Body of pancreas (tissue), 4 donors: ENCODE data around the gene DCHS1.

ENCODE experiments used
- CTCF ChIP-seq, 7 experiments: fragments of 450-650 bp in 4 of 7; fragments of 200-600 bp in 3 of 7; sonication (generic) in 3 of 7; IDR thresholded peaks; one replicate each; pipeline ENCODE4 v1.5.1; 2016 to 2019; ENCODE audit warnings: antibody characterized with exemption in 7 of 7
- POLR2A ChIP-seq, 3 donors: fragments of 450-650 bp; IDR thresholded peaks; one replicate each; pipeline ENCODE4 v1.6.1; 2016; ENCODE audit warnings: antibody characterized with exemption in 3 of 3, mild to moderate bottlenecking in 2 of 3

GRCh38 chr11:6610591-6610990, 45.0 kb downstream of the DCHS1 start:
- no peak for TF ChIP-seq CTCF (IDR thresholded peaks at IDR 0.05)
- TF ChIP-seq POLR2A (IDR thresholded peaks at IDR 0.05), result no peak
